OCI-LY7 (cell line): Measurements from ENCODE around the gene BCL2L15.

Experiments
- EZH2phosphoT487 ChIP-seq: fragments of 200-600 bp; sonication (generic); IDR thresholded peaks from 2 replicates; pipeline ENCODE4 v1.6.1; 2018; ENCODE audit warnings: low read depth, borderline replicate concordance, mild to moderate bottlenecking, mixed run types, antibody characterized with exemption, low read length, moderate library complexity, mixed read lengths
- TF ChIP-seq, protein P1 (sequence below): fragments of 200-600 bp; sonication (generic); conservative IDR thresholded peaks from 2 replicates; pipeline ENCODE4 v1.5.1; 2014; ENCODE audit warnings: mild to moderate bottlenecking, antibody characterized with exemption, low read length, moderate library complexity, mixed read lengths

DNA sequence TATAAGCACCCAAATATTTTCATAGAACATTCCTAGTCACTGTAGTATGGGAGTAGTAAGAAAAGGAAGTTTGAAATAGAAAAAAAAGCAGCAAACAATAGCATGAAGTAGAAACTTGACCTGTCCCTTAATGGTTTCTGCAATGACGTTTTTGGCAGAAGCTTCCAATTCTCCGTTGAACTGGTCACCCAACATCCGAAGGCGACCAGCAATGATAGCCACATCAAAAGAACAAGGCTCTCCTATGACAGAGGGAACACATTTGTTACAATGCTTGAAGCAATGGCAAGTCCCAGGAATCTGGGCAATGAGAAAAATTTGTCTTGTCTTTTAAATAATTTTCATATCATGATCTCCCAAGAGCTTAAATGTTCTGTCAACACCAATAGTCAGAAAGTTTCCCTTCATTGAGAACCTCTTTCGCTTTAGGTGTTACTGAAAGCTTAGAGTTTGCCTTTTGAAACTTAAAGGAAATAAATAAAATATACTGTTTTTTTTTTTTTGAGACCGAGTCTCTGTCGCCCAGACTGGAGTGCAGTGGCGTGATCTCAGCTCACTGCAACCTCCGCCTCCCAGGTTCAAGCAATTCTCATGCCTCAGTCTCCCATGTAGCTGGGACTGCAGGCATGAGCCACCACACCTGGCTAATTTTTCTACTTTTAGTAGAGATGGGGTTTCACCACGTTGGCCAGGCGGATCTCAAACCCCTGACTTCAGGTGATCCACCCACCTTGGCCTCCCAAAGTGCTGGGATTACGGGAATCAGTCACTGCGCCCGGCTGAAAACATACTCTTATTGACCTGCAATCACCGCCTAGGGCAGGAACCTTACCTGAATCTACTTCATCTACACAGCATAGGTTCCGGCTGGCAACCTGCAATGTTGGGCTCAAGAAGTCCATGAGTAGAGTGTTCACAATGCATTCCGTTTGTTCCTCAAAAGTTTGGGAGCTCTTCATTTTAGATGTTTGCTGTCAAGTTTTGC lies 672 bp downstream of the BCL2L15 start:
- TF ChIP-seq, protein P1, sequence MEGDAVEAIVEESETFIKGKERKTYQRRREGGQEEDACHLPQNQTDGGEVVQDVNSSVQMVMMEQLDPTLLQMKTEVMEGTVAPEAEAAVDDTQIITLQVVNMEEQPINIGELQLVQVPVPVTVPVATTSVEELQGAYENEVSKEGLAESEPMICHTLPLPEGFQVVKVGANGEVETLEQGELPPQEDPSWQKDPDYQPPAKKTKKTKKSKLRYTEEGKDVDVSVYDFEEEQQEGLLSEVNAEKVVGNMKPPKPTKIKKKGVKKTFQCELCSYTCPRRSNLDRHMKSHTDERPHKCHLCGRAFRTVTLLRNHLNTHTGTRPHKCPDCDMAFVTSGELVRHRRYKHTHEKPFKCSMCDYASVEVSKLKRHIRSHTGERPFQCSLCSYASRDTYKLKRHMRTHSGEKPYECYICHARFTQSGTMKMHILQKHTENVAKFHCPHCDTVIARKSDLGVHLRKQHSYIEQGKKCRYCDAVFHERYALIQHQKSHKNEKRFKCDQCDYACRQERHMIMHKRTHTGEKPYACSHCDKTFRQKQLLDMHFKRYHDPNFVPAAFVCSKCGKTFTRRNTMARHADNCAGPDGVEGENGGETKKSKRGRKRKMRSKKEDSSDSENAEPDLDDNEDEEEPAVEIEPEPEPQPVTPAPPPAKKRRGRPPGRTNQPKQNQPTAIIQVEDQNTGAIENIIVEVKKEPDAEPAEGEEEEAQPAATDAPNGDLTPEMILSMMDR, result no peak
- no peak for TF ChIP-seq EZH2phosphoT487
